Testis (tissue), 3 donors: ENCODE results near the gene PCLO. TPM values are rescaled to one million over a fixed set of nuclear protein-coding genes. Genes with fewer than 3 reads are reported as not detected.
A peak's percentile ranks its signal among the peaks of the same experiment; 100 is the strongest.

ENCODE experiments used
- DNase-seq: peaks from one replicate; pipeline ENCODE4 v3.0.0-alpha.2; 2019
- H3K27ac ChIP-seq, 2 donors: fragments of 200-600 bp; sonication (generic); one replicate each; pipeline ENCODE4 v1.5.1; 2019
- H3K27me3 ChIP-seq: fragments of 200-600 bp; sonication (generic); one replicate; pipeline ENCODE4 v1.5.1; 2019
- H3K36me3 ChIP-seq: fragments of 200-600 bp; sonication (generic); one replicate; pipeline ENCODE4 v1.5.1; 2017; ENCODE audit warnings: low read depth; ENCODE audit errors: missing control alignments
- H3K4me1 ChIP-seq: fragments of 200-600 bp; sonication (generic); one replicate; pipeline ENCODE4 v1.5.1; 2019
- H3K4me3 ChIP-seq, 2 donors: fragments of 200-600 bp; sonication (generic); one replicate each; pipeline ENCODE4 v1.5.1; 2017 to 2019
- H3K9me3 ChIP-seq: fragments of 200-600 bp; sonication (generic); one replicate; pipeline ENCODE4 v1.5.1; 2017
- POLR2A ChIP-seq: fragments of 450-650 bp; IDR thresholded peaks from one replicate; pipeline ENCODE4 v1.6.1; 2017; ENCODE audit warnings: antibody characterized with exemption, mild to moderate bottlenecking, moderate library complexity
- WGBS, 2 donors: methylation state at CpG; one replicate each; pipeline ENCODE4 v1.1.5; 2018; 5-methylcytosine and 5-hydroxymethylcytosine counted together
- intact Hi-C: fragments of 100-400 bp; cut with DNase I; formaldehyde crosslinking; loops from one replicate; pipeline ENCODE4 v1.15.1; 2023; ENCODE audit warnings: low total_unique reads
- polyA plus RNA-seq: library from polyadenylated mRNA; stranded (reverse); fragments of 350-450 nt; fragmentation: Illumina TruSeq; extraction: RNeasy Lipid Tissue Mini Kit (QIAGEN cat#74804); gene quantifications from one replicate; pipeline ENCODE4 v1.2.3, GENCODE V29; 2014; ENCODE audit warnings: low read depth, low replicate concordance; ENCODE audit not compliant: insufficient read depth
- total RNA-seq, 2 donors: library from RNA; depleted of rRNA; stranded (reverse); fragments of >200 nt; gene quantifications; one replicate each; pipeline ENCODE4 v1.2.3, GENCODE V29; 2016
- TF ChIP-seq, protein P1 (sequence below), 3 experiments: fragments of 450-650 bp in 2 of 3; fragments of 200-600 bp in 1 of 3; sonication (generic) in 1 of 3; IDR thresholded peaks; one replicate each; pipeline ENCODE4 v1.5.1; 2016 to 2019; ENCODE audit warnings: antibody characterized with exemption in 3 of 3, mild to moderate bottlenecking in 2 of 3, moderate library complexity in 1 of 3

Gene PCLO
- total and polyA plus RNA-seq, 3 donors from 2014 or later: 6.4 to 29.4 (median 20.4) TPM

DNA sequence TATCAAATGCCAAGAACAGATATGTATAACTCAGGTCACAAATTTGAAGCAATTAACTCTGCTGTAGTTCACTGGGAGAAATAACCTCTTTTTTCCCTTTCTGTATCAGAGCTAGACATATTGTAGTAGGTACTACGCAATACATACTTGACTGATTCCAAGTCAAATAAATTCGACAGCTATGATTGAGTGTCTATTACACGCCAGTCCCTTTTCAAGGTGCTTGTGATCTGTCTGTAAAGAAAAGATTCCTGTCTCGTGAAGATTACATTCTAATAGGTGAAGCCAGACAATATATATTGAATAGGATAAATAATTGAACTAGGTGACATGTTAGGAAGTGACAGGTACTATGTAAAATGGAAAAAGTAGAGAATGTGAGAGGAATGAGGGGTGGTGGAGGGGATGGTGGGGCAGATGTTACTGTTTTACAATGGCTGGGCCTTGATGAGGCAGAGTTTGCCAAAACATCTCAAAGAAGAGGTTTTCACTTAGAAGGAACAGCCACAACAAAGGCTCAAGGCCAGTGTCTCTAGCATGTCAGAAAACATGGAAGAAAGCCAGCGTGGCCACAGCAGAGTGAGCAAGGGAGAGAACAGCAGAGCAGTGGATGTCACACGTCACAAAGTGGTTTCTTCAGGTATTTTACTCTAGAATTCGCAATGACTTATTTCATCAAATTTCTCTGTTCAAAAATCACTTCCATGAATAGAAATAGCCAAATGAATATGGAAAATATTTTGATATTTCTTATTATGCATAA is 436.5 kb downstream of the PCLO start:
- TF ChIP-seq, protein P1, sequence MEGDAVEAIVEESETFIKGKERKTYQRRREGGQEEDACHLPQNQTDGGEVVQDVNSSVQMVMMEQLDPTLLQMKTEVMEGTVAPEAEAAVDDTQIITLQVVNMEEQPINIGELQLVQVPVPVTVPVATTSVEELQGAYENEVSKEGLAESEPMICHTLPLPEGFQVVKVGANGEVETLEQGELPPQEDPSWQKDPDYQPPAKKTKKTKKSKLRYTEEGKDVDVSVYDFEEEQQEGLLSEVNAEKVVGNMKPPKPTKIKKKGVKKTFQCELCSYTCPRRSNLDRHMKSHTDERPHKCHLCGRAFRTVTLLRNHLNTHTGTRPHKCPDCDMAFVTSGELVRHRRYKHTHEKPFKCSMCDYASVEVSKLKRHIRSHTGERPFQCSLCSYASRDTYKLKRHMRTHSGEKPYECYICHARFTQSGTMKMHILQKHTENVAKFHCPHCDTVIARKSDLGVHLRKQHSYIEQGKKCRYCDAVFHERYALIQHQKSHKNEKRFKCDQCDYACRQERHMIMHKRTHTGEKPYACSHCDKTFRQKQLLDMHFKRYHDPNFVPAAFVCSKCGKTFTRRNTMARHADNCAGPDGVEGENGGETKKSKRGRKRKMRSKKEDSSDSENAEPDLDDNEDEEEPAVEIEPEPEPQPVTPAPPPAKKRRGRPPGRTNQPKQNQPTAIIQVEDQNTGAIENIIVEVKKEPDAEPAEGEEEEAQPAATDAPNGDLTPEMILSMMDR (IDR thresholded peaks at IDR 0.05): no peak
- no peak for TF ChIP-seq POLR2A
- no peak overlapping the region for H3K4me3 ChIP-seq
- H3K36me3 ChIP-seq: no peaks in the 10 kb centered on the region
- intact Hi-C loops: no loop called here
- H3K27ac ChIP-seq: no peak overlapping the region
- H3K9me3 ChIP-seq: no peaks in the 10 kb centered on the region
- peak; percentile 31 for DNase-seq
- no peaks in the 10 kb centered on the region for H3K27me3 ChIP-seq
- WGBS, 2 donors: 77 to 81% methylated on average over 7 of the region's 7 CpGs
- no peaks in the 10 kb centered on the region for H3K4me1 ChIP-seq

DNA sequence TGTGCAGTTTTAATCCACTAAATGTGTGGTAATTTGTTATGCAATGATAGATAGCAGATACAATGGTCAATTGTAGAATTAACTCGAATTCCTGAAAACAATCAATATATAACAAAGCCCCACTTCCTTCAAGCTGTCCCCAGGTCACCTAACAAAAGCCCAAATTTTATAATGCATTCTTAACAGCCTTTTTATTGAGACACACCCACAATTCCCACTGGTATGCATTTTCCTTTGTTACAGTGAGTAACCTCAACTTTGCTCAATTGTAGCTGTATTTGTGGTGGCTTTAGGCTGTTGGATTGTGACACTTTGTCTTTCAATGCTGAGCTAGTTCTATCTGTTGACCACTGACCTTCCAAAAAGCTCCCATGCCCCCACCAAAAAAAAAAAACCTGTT is 439.3 kb downstream of the PCLO start:
- TF ChIP-seq, protein P1 (IDR thresholded peaks at IDR 0.05): no peak
- no peak for TF ChIP-seq POLR2A
- intact Hi-C loops: no loop called here
- no peak overlapping the region for H3K27ac ChIP-seq
- no peaks in the 10 kb centered on the region for H3K27me3 ChIP-seq
- 73 to 85% methylated on average over 1 of the region's 1 CpG for WGBS, 2 donors
- no peaks in the 10 kb centered on the region for H3K9me3 ChIP-seq
- no peak for DNase-seq
- H3K4me3 ChIP-seq: no peak overlapping the region
- H3K36me3 ChIP-seq: no peaks in the 10 kb centered on the region
- no peaks in the 10 kb centered on the region for H3K4me1 ChIP-seq

DNA sequence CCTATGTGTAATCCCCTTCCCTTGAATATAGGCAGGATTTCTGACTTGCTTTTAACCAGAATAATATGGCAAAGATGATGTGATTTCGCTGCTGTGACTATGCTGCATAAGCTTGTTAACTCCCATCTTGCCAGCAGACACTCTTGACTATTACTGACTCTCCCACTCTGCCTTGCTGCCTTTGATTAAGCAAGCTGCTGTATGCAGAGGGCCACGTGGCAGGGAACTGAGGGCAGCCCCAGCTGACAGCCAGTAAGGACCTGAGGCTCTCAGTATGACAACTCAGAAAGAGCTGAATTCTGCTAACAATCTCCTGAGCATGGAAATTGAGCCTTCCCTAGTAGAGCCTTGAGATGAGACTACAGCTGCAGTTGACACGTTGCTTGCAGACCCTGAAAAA is 439.7 kb downstream of the PCLO start:
- intact Hi-C loops: no loop called here
- H3K4me3 ChIP-seq: no peak overlapping the region
- H3K9me3 ChIP-seq: no peaks in the 10 kb centered on the region
- H3K27ac ChIP-seq: no peak overlapping the region
- WGBS, 2 donors: 64% methylated on average over 3 of the region's 3 CpGs
- no peaks in the 10 kb centered on the region for H3K36me3 ChIP-seq
- TF ChIP-seq POLR2A: no peak
- TF ChIP-seq, protein P1 (IDR thresholded peaks at IDR 0.05): no peak
- DNase-seq: no peak
- no peaks in the 10 kb centered on the region for H3K4me1 ChIP-seq
- H3K27me3 ChIP-seq: no peaks in the 10 kb centered on the region

DNA sequence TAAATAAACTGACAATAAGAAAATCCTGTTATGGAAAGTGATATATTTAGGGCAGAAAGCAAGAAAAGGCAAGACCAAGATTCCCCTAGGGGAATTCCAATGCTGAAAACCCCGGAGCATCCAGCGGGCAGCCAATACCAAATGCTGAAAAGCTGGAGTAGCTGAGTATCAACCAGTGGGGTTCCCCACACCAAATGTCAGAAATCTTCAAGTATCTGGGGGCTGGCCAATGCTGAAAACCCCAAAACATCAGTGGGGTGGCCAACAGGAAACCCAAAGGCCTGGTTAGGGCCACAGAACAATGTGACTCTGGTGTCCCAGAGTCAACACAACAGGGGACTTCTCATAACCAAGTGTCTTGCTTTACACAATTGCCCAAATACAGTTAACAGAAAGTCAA is 447.3 kb downstream of the PCLO start:
- TF ChIP-seq POLR2A: no peak
- TF ChIP-seq, protein P1 (IDR thresholded peaks at IDR 0.05): no peak
- H3K9me3 ChIP-seq: no peaks in the 10 kb centered on the region
- H3K27ac ChIP-seq: no peak overlapping the region
- DNase-seq: no peak
- intact Hi-C loops: no loop called here
- 67 to 75% methylated on average over 2 of the region's 2 CpGs for WGBS, 2 donors
- no peak overlapping the region for H3K4me3 ChIP-seq
- H3K36me3 ChIP-seq: no peaks in the 10 kb centered on the region
- H3K4me1 ChIP-seq: no peaks in the 10 kb centered on the region
- no peaks in the 10 kb centered on the region for H3K27me3 ChIP-seq

DNA sequence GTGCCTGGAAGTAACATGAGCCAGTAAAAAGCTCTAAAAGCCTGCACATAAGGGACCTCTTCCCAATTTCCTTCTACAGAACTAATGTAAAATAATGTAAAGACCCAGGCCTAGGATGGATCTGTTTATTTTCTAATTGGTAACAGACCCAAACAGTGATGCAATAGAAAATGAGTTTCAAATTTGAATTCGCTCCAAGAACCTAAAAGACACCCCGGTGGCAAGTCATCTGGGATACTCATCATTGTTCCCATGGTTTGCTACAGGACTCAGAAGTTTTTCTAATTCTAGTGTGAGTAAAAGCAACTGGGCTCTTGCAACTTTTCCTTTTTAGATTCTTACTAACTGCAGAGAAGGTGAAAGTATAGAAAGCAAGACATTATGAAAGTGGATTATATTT is 447.8 kb downstream of the PCLO start:
- 91 to 92% methylated on average over 2 of the region's 2 CpGs for WGBS, 2 donors
- Histone ChIP-seq H3K9me3 (no peaks in the 10 kb centered on the region), H3K27me3 (no peaks in the 10 kb centered on the region), H3K36me3 (no peaks in the 10 kb centered on the region), H3K27ac (no peak overlapping the region), H3K4me3 (no peak overlapping the region), H3K4me1 (no peaks in the 10 kb centered on the region)
- DNase-seq: no peak
- TF ChIP-seq, protein P1 (IDR thresholded peaks at IDR 0.05): no peak
- TF ChIP-seq POLR2A: no peak
- intact Hi-C loops: no loop called here
